AG08395 (cell line): ENCODE measurements around the gene TNS3.

Experiments used
- DNase-seq: peaks from one replicate; pipeline ENCODE4 v3.0.0; 2012; ENCODE audit warnings: mixed read lengths, low spot score

The TNS3 gene

DNA sequence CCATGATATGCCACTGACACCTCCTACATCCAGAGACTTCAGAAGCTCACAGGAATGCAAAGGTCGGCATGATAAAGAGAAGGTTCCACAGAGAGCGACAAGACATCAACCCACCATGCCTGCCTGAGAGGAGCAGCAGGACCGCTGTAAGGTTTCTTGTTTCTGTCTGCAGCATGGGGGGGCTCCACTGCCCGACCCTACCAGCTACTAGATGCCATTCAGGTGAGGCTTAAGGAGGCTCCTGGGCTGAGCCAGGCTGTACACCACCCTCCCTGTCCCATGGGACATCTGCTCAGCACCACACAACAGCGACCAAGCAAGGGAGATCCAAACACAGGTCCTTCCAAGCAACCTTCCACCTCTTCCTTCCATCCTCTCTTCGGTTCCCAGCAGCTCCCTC is 234.6 kb downstream of the TNS3 start:
- no peak for DNase-seq

DNA sequence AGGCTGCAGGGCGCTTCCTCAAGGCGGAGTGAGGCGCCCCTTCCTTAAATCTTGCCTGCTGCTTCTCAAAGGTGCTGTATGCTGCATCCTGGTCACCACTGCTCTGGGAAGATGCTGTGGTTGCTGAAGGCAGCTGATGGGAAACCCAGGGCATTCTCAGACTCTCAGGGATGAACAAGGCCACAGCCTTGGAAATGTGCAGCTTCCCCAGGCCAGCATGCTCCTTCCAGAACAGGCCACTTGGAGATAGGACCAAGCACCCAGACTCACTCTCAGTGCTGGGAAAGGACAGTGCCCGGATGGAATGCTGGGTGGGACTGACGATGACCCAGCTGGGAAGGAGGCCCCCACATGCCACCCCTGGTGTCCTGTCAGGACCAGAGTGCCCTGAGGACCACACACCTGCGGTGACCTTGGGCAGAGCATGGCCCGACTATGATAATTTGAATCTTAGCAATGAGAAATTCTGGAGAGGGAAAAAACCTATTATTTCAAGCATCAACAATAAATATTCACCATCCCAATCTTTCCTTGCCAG is 235.5 kb downstream of the TNS3 start:
- no peak for DNase-seq

- DNase-seq, result no peak
Observed at GRCh38 chr7:47345857-47346298, 236.0 kb downstream of the TNS3 start.

DNA sequence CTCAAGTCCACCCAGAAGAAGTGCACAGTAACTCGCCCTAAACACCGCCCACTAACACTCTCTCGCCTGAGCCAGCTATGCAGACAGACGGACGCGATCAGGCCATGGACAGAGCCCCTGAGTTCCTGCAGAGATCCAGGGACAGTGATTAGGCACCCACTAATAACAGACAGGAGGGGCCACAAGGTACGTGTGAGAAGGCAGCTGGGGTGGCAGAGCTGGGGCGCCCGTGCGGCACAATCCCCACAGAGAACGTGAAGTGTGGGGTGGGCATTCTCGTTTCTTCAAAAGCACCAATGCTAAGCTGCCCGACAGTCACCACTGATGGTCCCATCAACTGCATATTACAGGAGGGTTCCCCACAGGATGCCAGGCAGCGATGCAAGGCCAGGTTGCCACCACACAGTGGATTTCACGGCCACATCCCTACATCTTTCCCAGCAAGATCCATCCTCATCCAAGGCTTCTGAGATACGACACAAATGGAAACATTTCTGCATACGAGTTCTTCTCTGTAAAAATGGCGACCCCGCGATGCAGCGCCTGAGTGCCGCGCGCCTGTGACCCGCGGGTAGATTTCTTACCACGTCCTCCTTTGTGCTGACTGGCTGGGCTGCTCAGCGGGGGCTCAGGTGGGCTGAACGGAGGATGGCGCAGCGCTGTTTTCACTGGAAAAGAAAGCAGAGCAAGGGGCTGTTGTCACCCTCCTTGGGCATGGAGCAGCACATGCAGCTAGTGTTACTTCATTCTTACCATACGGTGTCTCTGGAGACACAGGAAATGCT is 237.5 kb downstream of the TNS3 start:
- DNase-seq, result no peak

- no peak for DNase-seq
Observed at GRCh38 chr7:47343061-47343455, 238.9 kb downstream of the TNS3 start.

DNA sequence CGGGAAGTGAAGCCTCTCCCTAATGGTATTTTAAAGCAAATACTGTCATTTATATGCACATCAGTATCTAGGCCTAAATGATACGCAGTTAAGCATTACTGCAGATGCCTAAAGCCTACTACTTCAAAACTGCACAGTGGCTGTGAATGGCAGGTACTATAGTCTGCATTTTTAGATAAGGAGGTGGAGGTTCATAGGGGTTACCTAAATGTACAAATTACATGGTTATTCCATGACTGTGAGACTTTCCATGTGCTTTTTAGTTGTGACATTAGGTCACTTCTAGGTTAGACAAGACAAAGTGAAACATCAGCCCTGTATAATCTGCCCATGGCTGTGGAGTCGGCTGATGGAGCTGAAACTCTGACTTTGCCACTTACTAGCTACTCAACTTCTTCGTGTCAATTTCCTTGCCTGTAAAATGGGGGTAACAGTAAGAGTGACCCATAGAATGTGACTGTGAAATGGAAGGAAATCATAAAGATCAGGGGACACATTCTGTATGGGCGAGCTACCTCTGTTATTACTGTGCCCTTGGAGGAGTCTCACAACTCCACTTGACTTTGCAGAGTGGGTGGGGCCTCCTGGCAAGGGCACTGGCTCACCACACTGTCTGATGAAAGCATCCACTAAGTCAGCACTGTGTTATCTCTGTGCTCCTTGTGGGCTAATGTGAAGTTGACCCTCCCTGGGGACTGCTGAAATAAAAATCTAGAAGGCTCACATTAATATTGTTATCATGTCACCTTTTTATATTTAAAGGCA is 239.4 kb downstream of the TNS3 start:
- no peak for DNase-seq

DNA sequence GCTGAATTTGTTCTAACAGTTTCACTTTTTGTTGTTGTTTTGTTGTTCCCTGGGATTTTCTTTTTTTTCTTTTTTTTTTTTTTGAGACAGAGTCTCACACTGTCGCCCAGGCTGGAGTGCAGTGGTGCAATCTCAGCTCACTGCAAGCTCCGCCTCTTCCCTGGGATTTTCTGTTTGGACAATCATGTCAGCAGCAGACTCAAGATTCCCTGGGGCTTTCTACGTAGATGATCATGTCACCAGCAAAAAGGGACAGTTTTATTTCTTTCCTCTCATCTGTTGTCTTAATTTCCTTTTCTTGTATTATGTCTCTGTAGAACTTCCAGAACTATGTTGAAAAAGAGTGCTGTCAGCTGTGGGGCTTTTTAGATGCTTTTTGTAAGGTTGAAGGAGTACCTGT is 241.4 kb downstream of the TNS3 start:
- no peak for DNase-seq

GRCh38 chr7:47338026-47338425 is 243.9 kb downstream of the TNS3 start:
- DNase-seq, result no peak

DNA sequence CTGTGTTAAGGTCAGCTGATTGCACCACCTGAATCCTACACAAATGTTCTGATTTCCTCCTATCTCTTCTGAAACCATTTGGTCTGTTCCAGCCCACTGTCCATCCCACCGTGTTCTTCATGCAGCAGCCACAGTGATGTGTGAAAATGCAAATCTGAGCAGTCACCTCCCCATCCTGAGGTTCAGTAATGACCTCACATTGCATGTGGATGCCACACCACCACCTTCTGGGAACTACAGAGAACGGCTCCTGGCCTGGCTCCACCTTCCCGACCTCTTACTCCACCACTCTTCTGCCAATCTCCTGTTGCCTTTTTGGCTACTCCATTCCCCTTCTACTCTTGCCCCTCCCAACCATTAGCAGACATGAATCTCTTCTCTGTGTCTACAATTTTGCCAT is 244.4 kb downstream of the TNS3 start:
- DNase-seq, result no peak

GRCh38 chr7:47336472-47337425 is 245.2 kb downstream of the TNS3 start:
- no peak for DNase-seq

GRCh38 chr7:47335557-47336471 is 246.1 kb downstream of the TNS3 start:
- peak; percentile 95 for DNase-seq

GRCh38 chr7:47335071-47335470 is 246.8 kb downstream of the TNS3 start:
- no peak for DNase-seq

DNA sequence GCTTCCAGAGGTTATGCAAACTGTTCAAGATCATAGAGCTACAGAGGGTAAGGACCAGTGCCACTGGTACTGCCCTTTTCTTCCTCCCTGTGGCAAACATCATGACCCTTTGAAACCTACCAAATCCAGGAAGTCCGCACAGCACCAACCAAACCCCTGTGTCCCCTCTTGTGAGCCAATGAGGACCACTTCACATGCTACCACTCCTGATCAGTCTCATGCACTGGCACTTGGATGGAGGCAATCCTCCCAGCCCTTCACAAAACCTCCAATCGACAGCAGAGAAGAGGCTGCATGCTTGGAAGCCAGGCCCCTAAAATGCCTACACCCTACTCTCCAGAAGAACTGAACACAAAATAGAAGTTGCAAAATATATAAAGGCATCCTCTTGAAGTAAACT is 248.0 kb downstream of the TNS3 start:
- no peak for DNase-seq

- no peak for DNase-seq
Observed at GRCh38 chr7:47333554-47333887, 248.4 kb downstream of the TNS3 start.

GRCh38 chr7:47332681-47333553 is 249.0 kb downstream of the TNS3 start:
- no peak for DNase-seq

DNA sequence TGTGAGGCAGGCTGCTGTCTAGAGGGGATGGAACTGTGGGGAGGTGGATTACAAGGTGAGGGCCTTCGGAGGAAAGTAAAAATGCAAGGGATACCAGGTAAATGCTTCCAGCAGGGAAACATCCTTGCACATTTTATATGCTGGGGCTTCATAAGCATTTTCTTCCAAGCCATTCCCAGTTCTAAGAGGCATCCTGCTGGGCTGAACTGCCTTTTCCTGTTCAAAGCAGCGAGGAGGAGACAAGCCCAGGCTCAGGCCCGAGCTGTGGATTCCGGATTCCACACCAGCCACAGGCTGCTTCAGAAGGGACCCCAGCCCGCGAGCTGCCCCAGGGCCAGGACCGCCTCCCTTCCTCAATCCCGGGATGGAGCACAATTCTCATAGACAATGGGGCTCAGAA is 249.7 kb downstream of the TNS3 start:
- DNase-seq, result no peak

DNA sequence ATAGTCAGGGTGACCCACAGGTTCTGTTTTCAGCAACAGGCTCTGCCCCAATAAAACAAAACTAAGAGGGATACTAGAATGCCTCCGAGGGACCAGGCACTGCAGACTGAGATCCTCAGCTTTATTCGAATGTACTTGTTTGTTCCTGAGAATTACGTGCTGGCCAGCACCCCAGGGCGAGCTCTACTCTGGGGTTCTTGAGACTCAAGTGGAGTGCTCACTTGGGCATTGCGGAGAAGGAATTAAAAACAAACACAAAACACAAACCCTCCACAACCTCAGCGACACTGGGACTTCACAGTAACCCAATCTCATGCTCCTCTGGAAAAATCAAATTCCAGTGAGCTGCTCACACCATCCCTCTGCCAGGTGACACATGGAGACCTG is 250.7 kb downstream of the TNS3 start:
- DNase-seq, result no peak

- no peak for DNase-seq
Observed at GRCh38 chr7:47330561-47331178, 251.2 kb downstream of the TNS3 start.

DNA sequence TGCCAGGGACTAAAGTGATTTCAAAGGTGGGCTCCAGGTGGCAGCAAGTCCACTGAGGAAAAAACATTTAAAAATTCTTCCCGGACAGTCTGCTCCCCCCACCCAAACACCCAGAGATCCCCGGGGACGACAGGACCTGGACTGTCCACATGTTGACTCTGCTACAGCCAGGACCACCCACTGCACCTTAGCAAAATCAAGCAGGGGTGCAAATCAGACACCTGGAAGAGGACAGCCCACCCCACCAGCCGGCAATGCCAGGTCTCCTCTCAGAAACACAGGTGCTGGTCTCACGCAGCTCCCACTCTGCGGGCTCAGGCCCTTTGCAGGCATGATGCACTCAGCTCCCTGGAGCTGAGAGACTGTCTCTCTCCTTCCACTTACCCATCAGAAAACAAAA is 251.9 kb downstream of the TNS3 start:
- no peak for DNase-seq
